SK-N-DZ (cell line): ENCODE data around the gene PDE4A. TPM values are rescaled to one million over a fixed set of nuclear protein-coding genes. Genes with fewer than 3 reads are reported as not detected.
"Not testable (repeated sequence)": the region's sequence is repeated elsewhere in the genome, so short reads cannot be mapped to it uniquely, and the experiment has no call there.

Source experiments
- DNase-seq: peaks from one replicate; pipeline ENCODE4 v3.0.0-alpha.2; 2015; ENCODE audit warnings: low spot score
- polyA plus RNA-seq, 2 experiments: library from polyadenylated mRNA; depleted of rRNA; stranded (reverse); fragments of >200 nt; gene quantifications; 2 replicates each; pipeline ENCODE4 v1.2.3, GENCODE V29; 2014

The PDE4A gene
- polyA plus RNA-seq (2014; cell fraction: cytosol; rRNA removed) = 2.8 and 3.6 TPM in 2 replicates
- 2.9 and 6.8 TPM in 2 replicates for polyA plus RNA-seq (2014; cell fraction: nucleus; rRNA removed)

GRCh38 chr19:10420444-10421239, at the start of gene PDE4A:
Gene PDE4A (plus strand): TSS chr19:10420538. CDS start chr19:10420765, 227 bp downstream.
- DNase-seq = peak; percentile 68

GRCh38 chr19:10372690-10373089, 47.6 kb upstream of the PDE4A start:
- no peak for DNase-seq

- DNase-seq = no peak
These were observed 45.4 kb upstream of the PDE4A start for GRCh38 chr19:10374931-10375330.

- DNase-seq = not testable (repeated sequence)
These were observed 43.1 kb upstream of the PDE4A start for GRCh38 chr19:10377140-10377640.

- DNase-seq = no peak
These were observed 42.2 kb upstream of the PDE4A start for GRCh38 chr19:10378124-10378523.

DNA sequence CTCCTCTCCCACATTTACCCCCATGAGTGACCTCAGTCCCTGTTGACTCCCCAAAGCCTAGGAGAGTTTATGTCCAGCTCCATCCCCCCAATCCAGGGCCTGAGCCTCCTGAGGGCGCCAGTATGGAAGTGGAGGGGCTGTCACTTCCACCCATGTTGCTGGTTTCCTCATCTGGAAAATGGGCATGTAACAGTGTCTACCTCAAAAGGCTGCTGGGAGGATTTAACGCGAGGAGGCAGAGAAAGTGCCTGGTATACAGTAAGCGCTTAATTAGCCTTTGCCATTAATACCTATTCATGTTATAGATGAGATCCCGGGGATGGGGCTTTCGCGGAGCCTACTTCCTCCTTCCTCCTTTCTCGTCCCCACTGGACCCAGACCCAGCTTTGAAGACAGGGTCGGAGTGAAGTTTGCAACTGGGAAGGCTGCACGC, 40.4 kb upstream of the PDE4A start:
- DNase-seq = no peak

GRCh38 chr19:10380313-10381102, 39.8 kb upstream of the PDE4A start, which contains the start of gene TYK2:
Gene TYK2 (minus strand): TSS chr19:10380572. CDS start chr19:10378406, 2,166 bp downstream.
- DNase-seq = peak; percentile 99

- not testable (repeated sequence) for DNase-seq
These were observed 37.2 kb upstream of the PDE4A start for GRCh38 chr19:10383223-10383499.

DNA sequence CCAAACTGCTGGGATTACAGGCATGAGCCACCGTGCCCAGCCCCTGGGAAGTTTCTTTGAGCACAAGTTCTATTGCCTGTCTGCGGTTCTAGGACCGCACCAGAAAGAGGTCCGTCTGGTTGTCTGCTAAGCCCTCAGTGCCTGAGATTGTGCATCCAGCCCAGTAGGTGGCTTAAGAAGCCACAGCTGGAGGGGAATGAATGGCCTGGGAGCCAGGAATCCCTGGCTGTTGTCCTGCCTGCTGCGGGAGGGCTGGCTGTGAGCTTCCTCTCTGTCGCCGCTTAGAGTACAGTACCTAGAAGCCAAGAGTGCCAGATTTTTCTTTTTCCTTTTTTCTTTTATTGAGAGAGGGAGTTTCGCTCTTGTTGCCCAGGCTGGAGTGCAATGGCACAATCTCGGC, 35.8 kb upstream of the PDE4A start:
- DNase-seq = no peak

- peak; percentile 75 for DNase-seq
These were observed 31.4 kb upstream of the PDE4A start for GRCh38 chr19:10388957-10389356.

DNA sequence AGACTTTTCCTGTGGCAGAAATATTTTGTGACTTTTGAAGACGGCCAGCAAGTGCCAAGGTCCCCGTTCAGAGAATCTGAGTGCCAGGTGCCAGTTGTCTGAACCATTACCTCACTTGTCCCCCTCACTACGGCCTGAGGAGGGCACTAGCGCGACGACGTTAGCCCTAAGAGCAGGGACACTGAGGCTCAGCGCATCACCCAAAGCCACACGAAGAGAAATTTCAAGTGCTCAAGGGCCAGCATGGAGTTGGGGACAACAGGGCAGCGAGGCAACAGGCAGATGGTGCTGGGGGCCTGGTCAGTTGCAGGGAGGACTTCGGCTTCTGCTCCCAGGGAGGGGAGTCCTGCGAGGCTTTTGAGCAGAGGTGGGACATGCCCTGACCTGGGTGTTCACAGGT, 30.5 kb upstream of the PDE4A start:
- DNase-seq = no peak

DNA sequence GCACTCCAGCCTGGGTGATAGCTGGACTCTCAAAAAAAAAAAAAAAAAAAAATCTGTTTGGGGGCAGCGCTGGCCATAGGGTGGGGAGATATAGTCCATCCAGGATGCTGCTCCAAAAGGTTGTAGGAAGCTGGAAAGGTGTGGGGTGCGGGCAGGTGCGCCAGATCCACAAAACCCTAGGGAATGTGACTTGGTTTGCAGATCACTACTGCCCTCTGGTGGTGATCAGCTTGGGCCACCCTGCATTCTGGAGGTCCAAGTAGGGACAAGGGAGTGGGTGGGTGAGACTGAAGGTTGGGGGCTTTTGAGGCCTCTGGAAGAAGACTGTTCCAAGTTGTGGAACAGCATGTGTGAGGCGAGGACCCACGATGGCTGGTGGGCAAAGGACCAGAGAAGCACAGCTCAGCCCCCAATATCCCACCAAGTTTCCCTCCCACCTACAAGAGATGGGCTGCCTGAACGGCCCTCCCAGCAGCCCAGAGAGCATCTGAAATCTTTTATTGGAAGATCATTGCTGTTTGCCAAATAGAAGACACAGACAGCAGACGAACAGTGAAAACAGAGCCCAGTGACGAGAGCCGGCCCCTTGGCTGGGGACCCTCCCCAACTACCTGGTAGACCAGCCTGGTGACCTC, 29.6 kb upstream of the PDE4A start:
- DNase-seq = peak; percentile 66

DNA sequence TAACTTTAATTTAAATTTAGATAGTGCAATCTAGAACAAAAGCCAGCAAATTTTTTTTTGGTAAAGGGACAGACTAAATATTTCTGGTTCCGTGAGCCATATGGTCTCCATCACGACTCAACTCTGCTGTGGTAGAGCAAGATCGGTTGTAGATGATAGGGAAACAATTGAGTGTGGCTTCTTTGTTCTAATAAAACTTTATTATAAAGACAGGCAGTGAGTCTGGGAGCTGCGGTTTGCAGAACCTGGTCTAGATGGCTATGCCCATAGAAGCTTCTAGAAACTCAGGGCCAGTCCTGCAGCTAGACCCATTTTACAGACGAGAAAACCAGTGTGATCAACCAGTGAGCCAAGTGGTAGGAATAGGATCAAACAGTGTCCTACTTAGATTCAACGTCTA, 28.2 kb upstream of the PDE4A start:
- DNase-seq = no peak

DNA sequence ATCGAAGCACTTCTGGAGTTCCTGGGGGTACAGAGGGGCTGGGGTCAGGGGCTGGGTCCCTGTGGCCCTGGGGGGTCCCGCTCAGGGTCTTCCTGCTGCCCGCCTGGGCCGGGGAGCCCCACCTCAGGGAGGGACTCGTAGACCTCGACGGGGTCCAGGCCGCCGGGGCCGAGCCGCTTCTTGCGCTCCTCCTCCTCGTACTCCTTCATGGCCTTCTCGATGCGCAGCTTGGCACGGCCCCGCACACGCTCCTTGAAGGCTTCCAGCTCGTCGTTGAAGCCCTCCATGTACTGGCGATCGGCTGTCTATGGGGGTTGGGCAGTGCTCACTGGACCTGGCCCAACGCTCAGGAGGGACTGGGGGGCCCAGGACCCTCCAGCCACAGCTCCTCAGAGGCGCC, 27.2 kb upstream of the PDE4A start:
- no peak for DNase-seq

- no peak for DNase-seq
These were observed 25.3 kb upstream of the PDE4A start for GRCh38 chr19:10395003-10395402.

DNA sequence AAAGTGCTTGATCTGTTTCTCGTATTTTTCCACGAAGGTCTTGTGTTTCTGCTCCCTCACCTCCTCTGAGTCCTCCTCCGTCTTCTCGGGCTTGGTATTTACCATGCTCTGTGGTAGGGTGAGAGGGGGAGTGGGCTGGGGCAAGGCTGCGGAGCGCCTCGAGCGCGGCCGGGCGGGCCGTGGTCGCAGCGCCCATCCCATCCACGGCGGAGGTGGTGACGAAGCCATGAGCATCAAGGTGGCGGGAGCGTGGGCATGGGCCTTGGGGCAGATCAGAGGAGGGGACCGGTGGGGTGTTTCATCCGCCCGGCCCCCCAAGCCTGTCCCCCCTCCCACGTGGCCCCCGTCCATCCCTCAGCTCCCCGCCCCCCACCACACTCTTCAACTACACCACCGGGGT, 24.9 kb upstream of the PDE4A start:
- no peak for DNase-seq

DNA sequence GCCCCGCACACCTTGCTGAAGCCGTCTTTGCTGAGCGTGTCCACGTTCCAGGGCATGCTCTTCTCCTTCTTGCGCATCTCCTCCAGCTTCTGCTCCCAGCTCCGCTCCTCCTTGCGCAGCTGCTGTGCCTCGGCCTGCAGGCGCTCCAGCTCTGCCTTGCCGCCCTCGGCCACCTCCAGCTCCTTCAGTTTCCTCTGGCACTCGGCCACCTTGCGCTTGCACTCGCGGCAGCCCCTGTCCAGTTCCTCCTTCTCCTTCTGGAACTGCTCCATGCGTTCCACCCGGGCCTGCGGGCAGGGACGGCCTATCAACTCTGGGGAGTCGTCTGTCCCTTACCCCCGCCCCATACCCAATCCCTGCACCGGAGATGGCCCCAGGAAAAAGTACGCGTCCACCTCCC, 24.4 kb upstream of the PDE4A start:
- DNase-seq = no peak

- DNase-seq = no peak
These were observed 21.5 kb upstream of the PDE4A start for GRCh38 chr19:10398819-10399218.

GRCh38 chr19:10399340-10399739, 21.0 kb upstream of the PDE4A start:
- DNase-seq = not testable (repeated sequence)

DNA sequence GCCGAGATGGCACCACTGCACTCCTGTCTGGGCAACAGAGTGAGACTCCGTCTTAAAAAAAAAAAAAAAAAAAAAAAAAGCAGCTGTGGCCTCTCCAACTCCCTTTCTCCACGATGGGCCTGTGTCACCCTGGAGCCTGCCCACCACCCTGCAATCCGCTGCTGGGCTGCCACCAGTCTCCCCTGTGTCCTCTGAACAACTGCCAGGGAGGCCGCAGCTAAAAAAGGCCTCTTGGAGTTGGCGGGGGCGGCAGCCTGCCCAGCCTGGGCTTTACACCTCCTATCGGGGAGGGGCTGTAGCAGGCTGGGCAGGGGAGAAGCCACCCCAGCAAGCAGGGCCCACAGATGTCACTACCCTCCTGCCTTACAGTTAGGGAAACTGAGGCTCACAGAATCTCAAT, 20.5 kb upstream of the PDE4A start:
- DNase-seq = no peak

DNA sequence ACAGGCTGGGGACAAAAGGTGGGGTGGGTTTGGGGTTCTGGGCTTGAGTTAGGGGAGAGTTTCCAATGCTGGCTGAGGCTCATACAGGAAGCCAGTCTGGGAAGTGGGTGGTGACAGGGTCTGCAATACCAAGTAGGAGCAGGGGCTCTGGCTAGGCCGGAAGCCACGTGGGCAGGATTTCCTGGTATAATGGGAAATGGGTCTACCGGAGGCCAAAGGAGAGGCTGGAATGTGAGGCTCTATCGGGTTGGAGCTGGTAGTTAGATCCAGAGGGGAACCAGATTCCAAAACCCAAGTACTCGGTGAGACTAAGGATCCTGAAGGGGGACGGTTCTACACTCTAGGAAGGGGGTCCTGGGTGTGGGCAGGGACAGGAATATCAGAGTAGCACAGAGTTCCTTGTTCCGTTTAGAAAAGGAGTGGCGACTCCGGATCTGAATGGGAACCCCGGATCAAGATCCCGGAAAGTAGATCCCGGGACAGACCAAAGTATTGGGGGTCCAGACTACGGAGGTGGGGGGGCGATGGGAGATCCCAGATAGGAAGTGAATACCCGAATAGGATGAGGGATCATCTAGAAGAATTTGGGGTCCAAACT, 17.8 kb upstream of the PDE4A start:
- no peak for DNase-seq
